Endometrial microvascular endothelial cells (primary cell): ENCODE data around the gene MMP3. TPM values are rescaled to one million over a fixed set of nuclear protein-coding genes. Genes with fewer than 3 reads are reported as not detected.

Experiments used
- in situ Hi-C: cut with HindIII; loops from 2 replicates; pipeline ENCODE4 v1.10.0; 2017; ENCODE audit warnings: low sequenced_read_pairs, low pct_unique_long_range_greater_than_20kb; ENCODE audit errors: inconsistent ontology term
- total RNA-seq: library from RNA; depleted of rRNA; stranded (reverse); fragments of >200 nt; gene quantifications from one replicate; pipeline ENCODE4 v1.2.3, GENCODE V29; 2015; ENCODE audit errors: inconsistent ontology term

The MMP3 gene
- total RNA-seq, 1 donor from 2014 or later, result not detected

GRCh38 chr11:102798012-102798746 is 45.2 kb downstream of the MMP3 start, which contains the start of gene MMP1:
Gene MMP1 (minus strand): TSS chr11:102798160. CDS start chr11:102798092, 68 bp downstream.
- in situ Hi-C loops, result no loop called here

- in situ Hi-C loops, result no loop called here
These were observed 49.0 kb downstream of the MMP3 start for GRCh38 chr11:102794382-102794781.

- in situ Hi-C loops, result no loop called here
These were observed 49.6 kb downstream of the MMP3 start for GRCh38 chr11:102793677-102794290.

GRCh38 chr11:102792604-102793003 is 50.8 kb downstream of the MMP3 start:
- in situ Hi-C loops, result no loop called here

- in situ Hi-C loops, result no loop called here
These were observed 52.0 kb downstream of the MMP3 start for GRCh38 chr11:102791271-102792036.

GRCh38 chr11:102788334-102788995 is 54.9 kb downstream of the MMP3 start:
- in situ Hi-C loops, result no loop called here

Other genes starting within 250 kb of the MMP3 start
- not detected for gene MMP20, start 218.3 kb downstream of the MMP3 start, total RNA-seq
- gene MMP27, start 137.8 kb downstream of the MMP3 start, total RNA-seq, result not detected
- gene MMP8, start 118.7 kb downstream of the MMP3 start, total RNA-seq, result not detected
- gene MMP10, start 63.0 kb downstream of the MMP3 start, total RNA-seq, result 5.4 TPM
- gene MMP1, start 45.4 kb downstream of the MMP3 start, total RNA-seq, result 2,361 TPM
- not detected for gene MMP12, start 31.4 kb upstream of the MMP3 start, total RNA-seq
- not detected for gene MMP13, start 112.1 kb upstream of the MMP3 start, total RNA-seq
- 144 TPM for gene DCUN1D5, start 248.6 kb upstream of the MMP3 start, total RNA-seq